Umbilical cord (tissue), 1 donor: ENCODE measurements around the gene SLC19A2. TPM values are rescaled to one million over a fixed set of nuclear protein-coding genes. Genes with fewer than 3 reads are reported as not detected.

Source experiments
- total RNA-seq: library from RNA; depleted of rRNA; stranded (reverse); fragments of >200 nt; gene quantifications from one replicate; pipeline ENCODE4 v1.2.3, GENCODE V29; 2014; ENCODE audit warnings: low replicate concordance; ENCODE audit not compliant: insufficient read depth

The SLC19A2 gene
- total RNA-seq, 1 donor from 2014 or later: 19.5 TPM

Other genes starting within 250 kb of the SLC19A2 start
- 29.6 TPM for gene NME7, start 118.1 kb downstream of the SLC19A2 start, total RNA-seq
- gene BLZF1, start 117.7 kb downstream of the SLC19A2 start, total RNA-seq: 46.7 TPM
- gene CCDC181, start 58.5 kb downstream of the SLC19A2 start, total RNA-seq: 1.2 TPM
- gene F5, start 100.5 kb upstream of the SLC19A2 start, total RNA-seq: 2.9 TPM
- gene SELP, start 144.2 kb upstream of the SLC19A2 start, total RNA-seq: 7.9 TPM
- gene SELL, start 225.7 kb upstream of the SLC19A2 start, total RNA-seq: 3.1 TPM
- gene SELE, start 248.1 kb upstream of the SLC19A2 start, total RNA-seq: 3.6 TPM